ENCODE data around the gene HIC1.

Gene HIC1

GRCh38 chr17:2013994-2014317 is 40.9 kb upstream of the HIC1 start:
- no peak for TF ChIP-seq CTCF (IDR thresholded peaks at IDR 0.05; ENCODE audit: extremely low read depth, missing control alignments)
- DNase-seq (ENCODE audit: low spot score): no peak

- no peak for TF ChIP-seq CTCF (IDR thresholded peaks at IDR 0.05; ENCODE audit: extremely low read depth, missing control alignments)
- no peak for DNase-seq (ENCODE audit: low spot score)
Measured at GRCh38 chr17:2015314-2015713, 39.6 kb upstream of the HIC1 start.

- DNase-seq (ENCODE audit: low spot score): no peak
- no peak for TF ChIP-seq CTCF (IDR thresholded peaks at IDR 0.05; ENCODE audit: extremely low read depth, missing control alignments)
Measured at GRCh38 chr17:2016494-2016893, 38.4 kb upstream of the HIC1 start.

GRCh38 chr17:2017274-2017941 is 37.5 kb upstream of the HIC1 start:
- no peak for TF ChIP-seq CTCF (IDR thresholded peaks at IDR 0.05; ENCODE audit: extremely low read depth, missing control alignments)
- DNase-seq (ENCODE audit: low spot score): no peak

- DNase-seq (ENCODE audit: low spot score): no peak
- no peak for TF ChIP-seq CTCF (IDR thresholded peaks at IDR 0.05; ENCODE audit: extremely low read depth, missing control alignments)
Measured at GRCh38 chr17:2018716-2019510, 36.0 kb upstream of the HIC1 start.

- TF ChIP-seq CTCF (IDR thresholded peaks at IDR 0.05; ENCODE audit: extremely low read depth, missing control alignments): no peak
- no peak for DNase-seq (ENCODE audit: low spot score)
Measured at GRCh38 chr17:2019723-2020122, 35.2 kb upstream of the HIC1 start.

- no peak for DNase-seq (ENCODE audit: low spot score)
- TF ChIP-seq CTCF (IDR thresholded peaks at IDR 0.05; ENCODE audit: extremely low read depth, missing control alignments): no peak
Measured at GRCh38 chr17:2020721-2021120, 34.2 kb upstream of the HIC1 start.

Measured in GM20000 (cell line).